RWPE2 (cell line): ENCODE results near the gene PLEKHH1.

ENCODE experiments used
- ATAC-seq: fragments of 200-7000 bp; cut with Tn5 transposase; 3 replicates; pipeline ENCODE4 v1.9.1; 2021; ENCODE audit warnings: low read depth
- DNase-seq: peaks from one replicate; pipeline ENCODE4 v3.0.0-alpha.2; 2020; ENCODE audit warnings: low spot score
- H3K27ac ChIP-seq: fragments of 450-650 bp; 2 replicates; pipeline ENCODE4 v1.5.1; 2017; ENCODE audit warnings: mild to moderate bottlenecking; ENCODE audit not compliant: poor library complexity, severe bottlenecking
- H3K27me3 ChIP-seq: fragments of 250-450 bp; sonication (Bioruptor Pico); 2 replicates; pipeline ENCODE4 v1.5.1; 2021; ENCODE audit warnings: mild to moderate bottlenecking, moderate library complexity; ENCODE audit not compliant: insufficient read depth, poor library complexity, severe bottlenecking
- H3K36me3 ChIP-seq: fragments of 250-450 bp; sonication (Bioruptor Pico); 2 replicates; pipeline ENCODE4 v1.5.1; 2020; ENCODE audit warnings: low read depth, mild to moderate bottlenecking, moderate library complexity
- H3K4me1 ChIP-seq: fragments of 250-450 bp; sonication (Bioruptor Pico); 2 replicates; pipeline ENCODE4 v1.5.1; 2021; ENCODE audit warnings: mild to moderate bottlenecking, moderate library complexity; ENCODE audit not compliant: insufficient read depth, poor library complexity, severe bottlenecking
- H3K4me3 ChIP-seq: fragments of 250-450 bp; sonication (Bioruptor Pico); 2 replicates; pipeline ENCODE4 v1.5.1; 2021; ENCODE audit warnings: mild to moderate bottlenecking, moderate library complexity; ENCODE audit not compliant: severe bottlenecking
- H3K9me3 ChIP-seq: fragments of 250-450 bp; sonication (Bioruptor Pico); 2 replicates; pipeline ENCODE4 v1.5.1; 2021; ENCODE audit warnings: mild to moderate bottlenecking, moderate library complexity; ENCODE audit not compliant: severe bottlenecking
- CTCF ChIP-seq: fragments of 450-650 bp; IDR thresholded peaks from one replicate; pipeline ENCODE4 v1.5.1; 2017; ENCODE audit warnings: mild to moderate bottlenecking, moderate library complexity; ENCODE audit not compliant: poor library complexity, severe bottlenecking

Gene PLEKHH1

GRCh38 chr14:67503331-67503730 lies 29.8 kb upstream of the PLEKHH1 start:
- Histone ChIP-seq H3K4me1 (no peaks in the 10 kb centered on the region), H3K36me3 (no peaks in the 10 kb centered on the region), H3K4me3 (no peak overlapping the region), H3K27me3 (no peaks in the 10 kb centered on the region), H3K9me3 (no peaks in the 10 kb centered on the region), H3K27ac (no peak overlapping the region)
- ATAC-seq (no peak), DNase-seq (no peak)
- no peak for TF ChIP-seq CTCF

DNA sequence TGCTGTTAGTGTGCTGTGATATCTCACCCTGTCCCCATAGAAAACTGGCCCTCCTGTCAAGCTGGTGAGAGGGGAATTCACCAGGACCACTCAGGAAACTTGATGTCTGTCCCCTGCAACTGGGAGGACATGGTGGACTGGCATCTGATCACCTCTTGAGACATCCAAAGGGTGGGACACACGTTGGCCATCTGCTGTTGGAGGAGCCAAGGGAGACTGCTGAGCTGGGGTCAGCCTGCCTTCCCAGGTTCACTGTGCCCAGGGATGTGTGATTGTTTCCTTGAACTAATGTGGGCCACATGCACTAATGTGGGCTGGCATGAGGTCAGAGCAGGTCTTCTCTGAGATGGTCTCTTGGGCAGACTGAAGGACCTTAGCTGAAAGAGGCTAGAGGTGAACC lies 27.8 kb upstream of the PLEKHH1 start:
- Histone ChIP-seq H3K36me3 (no peaks in the 10 kb centered on the region), H3K9me3 (no peaks in the 10 kb centered on the region), H3K4me3 (no peak overlapping the region), H3K27me3 (no peaks in the 10 kb centered on the region), H3K27ac (no peak overlapping the region), H3K4me1 (no peaks in the 10 kb centered on the region)
- TF ChIP-seq CTCF, result no peak
- no peak for ATAC-seq
- DNase-seq, result no peak

GRCh38 chr14:67508956-67509355 lies 24.1 kb upstream of the PLEKHH1 start:
- H3K4me3 ChIP-seq, result no peak overlapping the region
- no peak for DNase-seq
- TF ChIP-seq CTCF, result no peak
- ATAC-seq, result no peak
- H3K27ac ChIP-seq, result no peak overlapping the region
- H3K9me3 ChIP-seq, result no peaks in the 10 kb centered on the region
- H3K27me3 ChIP-seq, result no peaks in the 10 kb centered on the region
- H3K36me3 ChIP-seq, result no peaks in the 10 kb centered on the region
- H3K4me1 ChIP-seq, result no peaks in the 10 kb centered on the region

GRCh38 chr14:67510121-67510520 lies 23.0 kb upstream of the PLEKHH1 start:
- H3K4me3 ChIP-seq, result no peak overlapping the region
- no peak for TF ChIP-seq CTCF
- H3K4me1 ChIP-seq, result no peaks in the 10 kb centered on the region
- no peaks in the 10 kb centered on the region for H3K9me3 ChIP-seq
- no peaks in the 10 kb centered on the region for H3K27me3 ChIP-seq
- H3K27ac ChIP-seq, result no peak overlapping the region
- H3K36me3 ChIP-seq, result no peaks in the 10 kb centered on the region
- ATAC-seq (no peak), DNase-seq (no peak)

DNA sequence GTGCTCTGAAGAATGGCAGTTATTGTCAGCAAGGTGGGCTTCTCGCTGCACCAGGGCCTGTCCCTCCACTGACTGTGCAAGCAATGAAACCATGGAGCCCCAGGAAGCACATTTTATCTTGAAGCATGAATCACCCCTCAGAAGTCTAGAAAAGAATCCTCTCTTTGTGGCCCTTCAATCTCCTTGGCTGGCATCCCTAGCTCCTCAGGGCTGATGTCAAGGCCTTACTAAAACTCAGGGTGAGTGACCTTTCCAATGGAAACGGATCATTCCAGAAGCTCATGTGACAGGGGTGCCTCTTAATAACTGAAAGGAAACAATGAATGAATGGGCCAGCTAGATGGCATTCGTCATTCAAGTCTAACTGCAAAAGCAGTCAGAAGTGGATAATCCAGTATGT lies 22.3 kb upstream of the PLEKHH1 start:
- H3K27ac ChIP-seq, result no peak overlapping the region
- H3K4me3 ChIP-seq, result no peak overlapping the region
- ATAC-seq, result no peak
- H3K9me3 ChIP-seq, result no peaks in the 10 kb centered on the region
- H3K4me1 ChIP-seq, result no peaks in the 10 kb centered on the region
- H3K36me3 ChIP-seq, result no peaks in the 10 kb centered on the region
- H3K27me3 ChIP-seq, result no peaks in the 10 kb centered on the region
- no peak for DNase-seq
- TF ChIP-seq CTCF, result no peak
